OCI-LY7 (cell line): Measurements from ENCODE around the gene ARHGAP35. TPM values are rescaled to one million over a fixed set of nuclear protein-coding genes. Genes with fewer than 3 reads are reported as not detected.

Experiments used
- BruUV-seq: library from RNA; stranded (reverse); fragments of 400-500 nt; replicated peaks from 2 replicates; lab custom pipeline; 2021; lab: Mats Ljungman, UMichigan
- CTCF ChIA-PET: fragments of 300-600 bp; sonication (Branson Sonifier 250); formaldehyde crosslinking; loops from one replicate; lab custom pipeline; 2022; ENCODE audit warnings: antibody characterized with exemption; ENCODE audit not compliant: unreplicated experiment; lab: Charles Lee
- POLR2A ChIA-PET: fragments of 300-600 bp; sonication (Branson Sonifier 250); formaldehyde crosslinking; loops from one replicate; lab custom pipeline; 2022; ENCODE audit warnings: antibody characterized with exemption; lab: Charles Lee
- DNase-seq: peaks from one replicate; pipeline ENCODE4 v3.0.0-alpha.2; 2015; ENCODE audit warnings: low spot score
- H2AFZ ChIP-seq: fragments of 200-600 bp; sonication (generic), shearing (Covaris generic); 2 replicates; pipeline ENCODE4 v1.6.1; 2014; ENCODE audit warnings: mild to moderate bottlenecking, antibody characterized with exemption, low read length, moderate library complexity
- H3K27ac ChIP-seq: fragments of 200-600 bp; sonication (generic); 2 replicates; pipeline ENCODE4 v1.5.1; 2014; ENCODE audit warnings: mixed run types, low read depth, mild to moderate bottlenecking, moderate library complexity, low read length, inconsistent platforms; ENCODE audit not compliant: poor library complexity, severe bottlenecking
- H3K36me3 ChIP-seq: fragments of 200-600 bp; sonication (generic); 2 replicates; pipeline ENCODE4 v1.6.1; 2014; ENCODE audit warnings: mild to moderate bottlenecking, antibody characterized with exemption, low read length, moderate library complexity, mixed read lengths; ENCODE audit not compliant: insufficient read depth
- H3K4me1 ChIP-seq: fragments of 200-600 bp; sonication (generic); 2 replicates; pipeline ENCODE4 v1.5.1; 2014; ENCODE audit warnings: mild to moderate bottlenecking, low read length; ENCODE audit not compliant: insufficient read depth, poor library complexity, severe bottlenecking
- H3K4me2 ChIP-seq: fragments of 200-600 bp; sonication (generic); 2 replicates; pipeline ENCODE4 v1.6.1; 2014; ENCODE audit warnings: mild to moderate bottlenecking, low read length
- H3K4me3 ChIP-seq: fragments of 200-600 bp; sonication (generic); 2 replicates; pipeline ENCODE4 v1.5.1; 2014; ENCODE audit warnings: mild to moderate bottlenecking, low read depth, low read length; ENCODE audit not compliant: poor library complexity, severe bottlenecking
- H3K79me2 ChIP-seq: fragments of 200-600 bp; sonication (generic); 2 replicates; pipeline ENCODE4 v1.6.1; 2016; ENCODE audit warnings: low read depth, mild to moderate bottlenecking, low read length, moderate library complexity, mixed read lengths; ENCODE audit not compliant: insufficient read depth
- H3K9me2 ChIP-seq: fragments of 200-600 bp; sonication (generic); 2 replicates; pipeline ENCODE4 v1.6.1; 2016; ENCODE audit warnings: mild to moderate bottlenecking, low read length, mixed read lengths; ENCODE audit not compliant: insufficient read depth
- H3K9me3 ChIP-seq: fragments of 200-600 bp; sonication (generic); 2 replicates; pipeline ENCODE4 v1.6.1; 2014; ENCODE audit warnings: mild to moderate bottlenecking, mixed run types, low read length, mixed read lengths
- H4K20me1 ChIP-seq: fragments of 200-600 bp; sonication (generic); 2 replicates; pipeline ENCODE4 v1.6.1; 2014; ENCODE audit warnings: mild to moderate bottlenecking, antibody characterized with exemption, low read length, moderate library complexity, mixed read lengths; ENCODE audit not compliant: insufficient read depth
- EZH2phosphoT487 ChIP-seq: fragments of 200-600 bp; sonication (generic); IDR thresholded peaks from 2 replicates; pipeline ENCODE4 v1.6.1; 2018; ENCODE audit warnings: low read depth, borderline replicate concordance, mild to moderate bottlenecking, mixed run types, antibody characterized with exemption, low read length, moderate library complexity, mixed read lengths
- intact Hi-C: fragments of 100-400 bp; cut with micrococcal nuclease; formaldehyde crosslinking; loops from one replicate; pipeline ENCODE4 v1.10.0; 2022; ENCODE audit not compliant: unreplicated experiment
- total RNA-seq, 2 experiments: library from RNA; depleted of rRNA in 1 of 2; stranded (reverse); fragments of >200 nt in 1 of 2; shearing (Covaris generic) in 1 of 2; gene quantifications; 2 replicates each; pipeline ENCODE4 v1.2.3, GENCODE V29; 2014 to 2022
- TF ChIP-seq, protein P1 (sequence below): fragments of 200-600 bp; sonication (generic); conservative IDR thresholded peaks from 2 replicates; pipeline ENCODE4 v1.5.1; 2014; ENCODE audit warnings: mild to moderate bottlenecking, antibody characterized with exemption, low read length, moderate library complexity, mixed read lengths

ARHGAP35 gene
- total RNA-seq, 2 experiments from 2014 or later: 26.5 to 42.2 TPM

- peak overlapping the region; percentile 90 for H3K27ac ChIP-seq
- peak overlapping the region; percentile 29 for H3K4me3 ChIP-seq
- peak overlapping the region; percentile 63 for H3K4me2 ChIP-seq
- no peaks in the 10 kb centered on the region; the same call in 1 of the 2 replicates for H4K20me1 ChIP-seq
- H3K4me1 ChIP-seq: peaks cover 69% of the 10 kb centered on the region
- intact Hi-C loops: loop anchor here (2.0 kb wide), 1 partner anchor 33 kb away; no protein-coding TSS in a partner anchor
- TF ChIP-seq EZH2phosphoT487: no peak
- TF ChIP-seq, protein P1, sequence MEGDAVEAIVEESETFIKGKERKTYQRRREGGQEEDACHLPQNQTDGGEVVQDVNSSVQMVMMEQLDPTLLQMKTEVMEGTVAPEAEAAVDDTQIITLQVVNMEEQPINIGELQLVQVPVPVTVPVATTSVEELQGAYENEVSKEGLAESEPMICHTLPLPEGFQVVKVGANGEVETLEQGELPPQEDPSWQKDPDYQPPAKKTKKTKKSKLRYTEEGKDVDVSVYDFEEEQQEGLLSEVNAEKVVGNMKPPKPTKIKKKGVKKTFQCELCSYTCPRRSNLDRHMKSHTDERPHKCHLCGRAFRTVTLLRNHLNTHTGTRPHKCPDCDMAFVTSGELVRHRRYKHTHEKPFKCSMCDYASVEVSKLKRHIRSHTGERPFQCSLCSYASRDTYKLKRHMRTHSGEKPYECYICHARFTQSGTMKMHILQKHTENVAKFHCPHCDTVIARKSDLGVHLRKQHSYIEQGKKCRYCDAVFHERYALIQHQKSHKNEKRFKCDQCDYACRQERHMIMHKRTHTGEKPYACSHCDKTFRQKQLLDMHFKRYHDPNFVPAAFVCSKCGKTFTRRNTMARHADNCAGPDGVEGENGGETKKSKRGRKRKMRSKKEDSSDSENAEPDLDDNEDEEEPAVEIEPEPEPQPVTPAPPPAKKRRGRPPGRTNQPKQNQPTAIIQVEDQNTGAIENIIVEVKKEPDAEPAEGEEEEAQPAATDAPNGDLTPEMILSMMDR: no peak
- H3K9me3 ChIP-seq: no peaks in the 10 kb centered on the region; the same call in 1 of the 2 replicates
- no peaks in the 10 kb centered on the region for H3K9me2 ChIP-seq
- H3K36me3 ChIP-seq: peaks cover 19% of the 10 kb centered on the region
- no TSS peak for BruUV-seq
- H2AFZ ChIP-seq: no peak overlapping the region
- H3K79me2 ChIP-seq: peaks cover 86% of the 10 kb centered on the region
- ChIA-PET POLR2A (interaction anchor here (0.6 to 1.4 kb wide), 5 partner anchors 11 to 89 kb away, joined by 3 to 5 read pairs (median 4); no protein-coding TSS in a partner anchor), CTCF (interaction anchor here (0.9 kb wide), 1 partner anchor 13 kb away, joined by 3 read pairs; no protein-coding TSS in a partner anchor)
- peak; percentile 85 for DNase-seq
Observed at GRCh38 chr19:46896076-46896794, 35.4 kb downstream of the ARHGAP35 start.

DNA sequence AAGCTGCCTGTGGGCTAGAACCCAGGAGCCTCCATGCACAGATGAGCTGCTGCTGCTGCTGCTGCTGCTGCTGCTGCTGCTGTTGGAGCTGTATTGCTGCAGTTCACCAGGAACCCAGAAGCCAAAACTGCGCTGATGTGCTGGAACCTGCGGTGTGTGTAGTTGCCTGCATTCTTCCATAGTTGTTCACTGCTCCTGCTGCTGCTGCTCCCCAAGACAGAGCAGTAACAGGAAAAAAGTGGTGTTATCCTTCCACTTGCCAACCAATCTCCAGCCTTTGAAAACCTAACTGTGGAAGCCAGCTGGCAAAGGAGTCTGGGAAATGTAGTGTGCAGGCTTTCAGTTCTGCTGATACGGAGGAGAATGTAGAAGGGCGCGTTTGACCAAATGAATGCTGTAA lies 37.9 kb downstream of the ARHGAP35 start:
- H4K20me1 ChIP-seq: peaks cover 13% of the 10 kb centered on the region; the same call in 1 of the 2 replicates
- H3K27ac ChIP-seq: no peak overlapping the region
- no TSS peak for BruUV-seq
- ChIA-PET CTCF (no interaction called here), POLR2A (interaction anchor here (0.7 kb wide), 1 partner anchor 114 kb away, joined by 3 read pairs; no protein-coding TSS in a partner anchor)
- TF ChIP-seq EZH2phosphoT487: no peak
- TF ChIP-seq, protein P1: no peak
- no peak overlapping the region for H2AFZ ChIP-seq
- H3K4me1 ChIP-seq: peaks cover 57% of the 10 kb centered on the region
- peaks cover 83% of the 10 kb centered on the region for H3K79me2 ChIP-seq
- no peak for DNase-seq
- H3K9me3 ChIP-seq: no peaks in the 10 kb centered on the region; the same call in 1 of the 2 replicates
- H3K9me2 ChIP-seq: no peaks in the 10 kb centered on the region
- H3K36me3 ChIP-seq: peaks cover 19% of the 10 kb centered on the region
- intact Hi-C loops: no loop called here
- no peak overlapping the region for H3K4me3 ChIP-seq
- no peak overlapping the region for H3K4me2 ChIP-seq

- no peak for DNase-seq
- Histone ChIP-seq H2AFZ (no peak overlapping the region), H3K4me3 (no peak overlapping the region), H3K4me1 (peaks cover 61% of the 10 kb centered on the region), H3K27ac (no peak overlapping the region), H3K4me2 (no peak overlapping the region), H3K9me3 (no peaks in the 10 kb centered on the region; the same call in 1 of the 2 replicates), H3K36me3 (peaks cover 14% of the 10 kb centered on the region), H4K20me1 (peaks cover 17% of the 10 kb centered on the region; the same call in 1 of the 2 replicates), H3K9me2 (no peaks in the 10 kb centered on the region), H3K79me2 (peaks cover 82% of the 10 kb centered on the region)
- intact Hi-C loops: no loop called here
- no TSS peak for BruUV-seq
- CTCF ChIA-PET: no interaction called here
- POLR2A ChIA-PET: no interaction called here
- TF ChIP-seq, protein P1: no peak
- no peak for TF ChIP-seq EZH2phosphoT487
Observed at GRCh38 chr19:46900341-46900740, 39.5 kb downstream of the ARHGAP35 start.
